ENCODE measurements around the gene CPLX3. TPM values are rescaled to one million over a fixed set of nuclear protein-coding genes. Genes with fewer than 3 reads are reported as not detected.

CPLX3 gene
- total RNA-seq, 1 experiment from 2014 or later = not detected

DNA sequence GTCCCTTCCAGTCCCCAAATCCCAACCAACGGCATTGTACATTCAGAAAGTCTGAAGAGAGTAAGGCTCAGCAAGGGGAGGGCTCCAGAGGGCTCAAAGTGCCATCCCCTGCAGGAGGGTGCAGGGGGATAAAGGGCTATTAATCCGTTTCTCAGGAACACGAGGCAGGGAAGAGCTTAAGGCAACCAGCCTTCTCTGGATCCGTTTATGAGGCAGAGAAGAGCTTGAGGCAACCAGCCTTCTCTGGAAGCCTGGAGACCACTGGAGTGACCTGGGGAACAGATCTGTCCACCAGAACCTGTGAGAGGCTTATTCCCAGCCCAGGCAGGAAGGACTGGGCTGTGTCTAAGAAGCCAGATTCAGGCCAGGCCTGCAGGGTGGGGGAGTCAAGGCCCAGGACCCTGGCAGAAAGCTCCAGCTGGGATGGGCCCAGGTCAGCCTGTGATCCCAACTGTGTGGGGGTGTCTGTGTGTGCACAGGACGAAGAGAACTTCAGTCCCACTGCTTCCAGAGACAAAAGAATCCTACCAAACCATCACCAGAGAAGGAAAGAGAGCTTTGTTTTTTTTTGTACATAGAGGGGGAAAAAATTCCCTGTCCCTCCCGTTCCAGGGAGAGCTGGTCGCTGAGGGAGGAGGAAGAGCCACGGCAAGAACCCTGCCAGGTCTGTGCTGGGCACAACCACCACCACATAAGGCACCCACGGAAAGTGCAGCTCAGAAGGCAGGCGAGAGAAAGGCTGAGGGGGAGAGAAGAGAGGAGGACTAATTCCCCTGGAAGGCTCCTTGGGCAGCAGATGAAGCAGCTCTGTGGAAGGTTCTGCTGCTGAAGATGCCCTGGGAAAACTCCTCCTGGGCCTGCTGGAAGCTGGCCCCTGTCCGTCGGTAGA is 18.1 kb downstream of the CPLX3 start:
- DNase-seq (ENCODE audit: low spot score) = no peak

DNA sequence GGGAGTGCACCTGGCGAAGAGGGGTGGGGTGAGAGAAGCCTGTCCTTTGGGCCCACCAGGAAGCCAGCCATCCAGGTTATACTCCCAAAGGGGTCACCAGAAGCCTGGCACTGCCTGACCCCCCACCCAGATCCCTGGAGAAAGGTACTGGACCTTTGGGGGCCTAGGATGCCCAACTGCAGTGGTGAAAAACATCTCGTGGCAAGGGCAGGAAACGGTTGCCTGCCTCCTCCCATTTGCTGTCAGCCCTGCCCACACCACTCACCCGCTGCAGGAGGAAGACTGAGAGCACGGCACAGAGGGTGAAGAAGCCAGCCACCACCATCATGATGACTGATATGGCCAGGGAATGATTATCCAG is 18.8 kb downstream of the CPLX3 start:
- no peak for DNase-seq (ENCODE audit: low spot score)

DNA sequence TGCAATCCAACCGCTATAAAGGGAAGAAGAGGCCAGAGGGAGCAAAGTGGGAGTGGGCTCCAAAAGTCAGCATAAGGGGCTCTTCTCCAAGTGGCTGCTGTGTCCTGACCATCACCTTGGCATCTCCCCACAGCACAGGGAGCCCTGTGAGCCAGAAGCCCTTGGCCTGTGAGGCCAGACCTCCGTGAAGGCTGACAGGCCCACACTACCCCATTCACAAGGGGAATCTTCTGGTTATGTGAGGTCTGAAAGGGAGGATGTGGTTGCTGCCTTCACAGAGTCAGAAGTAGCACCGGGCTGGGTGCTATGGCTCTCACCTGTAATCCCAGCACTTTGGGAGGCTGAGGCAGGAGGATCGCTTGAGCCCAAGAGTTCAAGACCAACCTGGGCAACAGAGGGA is 19.2 kb downstream of the CPLX3 start:
- DNase-seq (ENCODE audit: low spot score) = no peak

DNA sequence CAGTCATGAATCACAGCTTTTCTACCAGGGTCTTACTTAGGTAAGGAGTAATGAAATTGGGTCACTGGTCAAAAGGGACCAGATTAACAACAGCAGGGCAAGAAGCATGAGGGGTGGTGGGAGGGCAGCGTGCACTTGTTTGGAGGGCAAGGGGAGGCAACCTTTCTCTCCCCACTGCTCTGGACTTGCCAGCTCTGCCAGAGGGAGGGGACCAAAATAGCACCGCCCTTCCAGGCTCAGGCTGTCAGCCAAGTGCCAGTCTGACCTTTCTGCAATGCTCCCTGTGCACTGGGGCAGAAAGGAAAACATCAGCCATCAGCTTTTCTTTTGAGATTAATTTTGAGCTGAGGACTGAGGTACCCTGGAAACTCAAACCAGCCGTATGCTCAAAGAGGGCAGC is 21.0 kb downstream of the CPLX3 start:
- no peak for DNase-seq (ENCODE audit: low spot score)

DNA sequence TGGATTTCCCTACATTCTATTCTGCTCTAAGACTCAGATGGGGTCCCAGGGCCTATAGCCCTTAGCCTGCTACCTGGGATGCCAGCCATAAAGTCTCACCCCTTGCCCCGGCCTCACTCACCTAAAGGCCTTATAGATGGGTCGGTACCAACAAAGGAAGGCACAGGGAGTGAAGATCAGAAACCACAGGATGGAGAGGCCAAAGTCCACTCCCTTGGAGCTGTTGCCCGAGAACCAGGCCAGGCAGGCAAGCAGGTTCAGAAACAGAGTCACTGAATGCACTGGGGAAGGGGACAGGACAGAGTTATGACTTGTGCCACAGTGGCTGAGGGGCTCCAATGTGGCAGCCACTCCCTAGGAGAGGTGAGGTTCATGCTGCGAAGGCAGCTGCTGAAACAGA is 24.0 kb downstream of the CPLX3 start:
- DNase-seq (ENCODE audit: low spot score) = no peak

DNA sequence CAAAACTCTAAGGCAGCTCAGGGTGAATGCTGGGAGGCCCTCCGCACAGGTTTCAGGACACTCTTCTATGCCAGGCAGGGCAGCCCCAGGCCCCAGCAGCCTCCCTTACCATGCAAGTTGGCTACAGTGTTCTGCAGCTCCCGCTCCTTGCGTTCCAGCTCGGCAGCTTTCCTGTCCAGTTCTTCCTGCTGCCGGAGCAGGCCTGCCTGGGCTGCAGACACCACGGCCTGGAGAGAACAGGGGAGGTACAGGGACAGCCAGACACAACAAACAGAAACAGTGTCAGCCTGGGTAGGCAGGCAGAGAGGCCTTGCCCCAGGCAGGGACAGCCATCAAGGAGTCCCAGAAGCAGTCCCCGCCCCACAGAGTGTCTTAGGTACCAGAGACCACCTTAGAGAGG is 25.5 kb downstream of the CPLX3 start:
- no peak for DNase-seq (ENCODE audit: low spot score)

DNA sequence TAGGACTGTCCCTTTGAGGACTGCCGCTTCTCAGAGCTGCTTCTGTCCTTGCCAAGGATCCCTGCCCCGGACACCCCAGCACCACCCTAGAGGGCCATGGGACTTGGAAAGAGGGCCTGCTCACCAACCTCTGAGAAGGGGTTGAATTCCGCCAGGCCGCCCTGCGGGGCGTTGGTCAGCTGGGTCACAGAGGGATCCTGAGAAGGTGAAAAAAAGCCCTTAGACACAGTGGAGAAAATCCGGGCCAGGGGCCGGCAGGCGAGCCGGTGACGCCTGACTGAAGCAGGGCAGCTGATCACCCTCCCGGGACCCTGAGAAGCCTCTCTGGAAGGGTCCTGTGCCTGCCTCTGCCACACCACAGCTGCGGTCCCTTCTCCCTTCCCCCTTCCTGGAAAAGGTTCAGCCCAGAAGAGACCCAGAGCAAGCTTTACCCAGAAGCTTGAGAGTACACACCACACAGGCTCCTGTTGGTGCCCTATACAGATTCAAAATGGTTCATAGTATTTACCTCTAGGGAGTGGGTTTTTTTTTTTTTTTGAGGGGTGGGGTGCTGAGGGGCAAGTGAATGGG is 28.1 kb downstream of the CPLX3 start:
- no peak for DNase-seq (ENCODE audit: low spot score)

DNA sequence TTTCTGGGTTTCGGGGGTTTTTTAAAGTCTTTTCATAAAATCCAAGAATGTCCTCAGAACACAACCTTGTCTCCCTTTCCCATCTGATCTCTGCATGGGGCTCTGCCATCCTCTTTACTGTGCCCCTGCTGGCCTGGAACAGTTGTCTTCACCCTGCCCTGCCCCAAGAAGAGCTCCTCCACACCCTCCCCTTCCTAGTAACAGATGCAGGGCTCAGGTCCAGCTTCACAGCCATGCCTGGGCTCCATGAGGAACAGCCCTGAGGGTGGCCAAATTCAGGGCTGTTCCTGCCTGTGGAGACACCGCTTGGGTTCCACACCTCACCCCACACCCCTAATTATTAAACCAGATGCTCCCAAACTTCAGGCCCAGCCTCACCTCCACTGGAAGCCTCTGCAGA is 29.4 kb downstream of the CPLX3 start:
- no peak for DNase-seq (ENCODE audit: low spot score)

DNA sequence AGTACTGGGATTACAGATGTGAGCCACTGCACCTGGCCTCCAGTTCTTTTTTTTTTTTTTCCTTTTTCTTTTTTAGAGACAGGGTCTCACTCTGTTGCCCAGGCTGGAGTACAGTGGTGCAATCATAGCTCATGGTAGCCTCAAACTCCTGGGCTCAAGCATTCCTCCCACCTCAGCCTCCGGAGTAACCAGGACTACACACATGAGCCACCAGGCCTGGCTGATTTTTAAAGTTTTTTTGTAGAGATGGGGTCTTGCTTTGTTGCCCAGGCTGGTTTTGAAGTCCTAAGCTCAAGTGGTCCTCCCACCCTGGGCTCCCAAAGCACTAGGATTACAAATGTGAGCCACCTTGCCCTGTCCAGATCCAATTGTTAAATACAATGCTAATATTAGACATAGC is 30.1 kb downstream of the CPLX3 start:
- no peak for DNase-seq (ENCODE audit: low spot score)

DNA sequence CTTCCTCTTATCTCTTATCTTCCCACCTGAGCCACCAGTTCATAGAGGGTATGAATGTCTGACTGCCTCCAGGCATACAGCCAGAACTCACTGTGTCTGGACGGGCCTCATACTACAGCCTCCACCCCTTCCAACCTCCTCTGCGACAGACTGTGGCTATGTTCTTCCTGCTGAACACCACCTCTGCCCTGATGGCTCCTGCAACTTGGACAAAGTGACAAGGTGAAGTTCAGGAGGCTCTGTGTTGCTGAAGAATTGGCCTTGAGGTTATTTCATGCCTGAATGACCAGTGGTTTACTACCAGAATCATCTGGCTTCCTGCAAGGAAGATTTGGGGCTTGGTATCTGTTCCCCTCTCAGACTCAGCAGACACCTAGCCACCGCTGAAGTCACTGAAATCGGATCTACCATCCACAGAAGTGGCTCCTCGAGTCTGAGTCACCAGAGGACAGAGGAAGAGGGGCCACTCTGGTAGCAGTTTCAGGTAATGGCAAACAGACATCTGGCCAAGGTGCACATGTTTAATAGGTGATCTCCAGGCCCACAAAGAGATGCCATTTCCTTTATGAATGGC is 30.7 kb downstream of the CPLX3 start:
- no peak for DNase-seq (ENCODE audit: low spot score)

DNA sequence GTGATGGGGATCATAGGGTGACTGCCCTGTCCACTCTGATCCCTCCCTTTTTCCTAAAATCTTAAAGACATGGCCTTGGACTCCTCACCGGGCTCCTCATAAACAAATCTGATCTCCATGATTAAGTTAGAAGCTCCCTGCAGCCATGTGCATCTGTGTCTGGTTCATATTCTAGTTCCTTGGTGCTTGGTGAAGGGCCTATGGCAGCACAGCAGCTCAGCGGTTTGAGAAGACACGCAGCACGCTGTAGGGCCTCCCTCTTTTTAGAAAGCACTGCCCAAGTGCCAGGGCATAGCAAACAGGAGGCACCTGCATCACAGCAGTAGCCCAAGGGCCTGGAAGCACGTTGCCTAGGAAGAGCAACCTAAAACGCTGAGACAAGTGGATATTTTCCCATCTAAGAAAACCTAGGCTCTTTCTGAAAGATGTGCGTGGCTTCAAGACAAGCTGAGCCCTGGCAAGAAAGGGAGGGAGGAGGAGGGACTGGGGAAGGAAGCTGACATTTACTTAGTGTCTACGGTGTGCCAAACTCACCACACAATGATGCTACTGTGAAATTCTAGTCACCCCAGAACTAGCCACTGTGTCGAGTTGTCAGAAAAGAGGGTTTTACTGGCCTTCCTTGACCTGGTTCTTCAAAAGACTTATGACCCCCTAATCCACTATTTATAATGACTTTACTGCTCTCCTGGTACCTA is 31.4 kb downstream of the CPLX3 start:
- no peak for DNase-seq (ENCODE audit: low spot score)

DNA sequence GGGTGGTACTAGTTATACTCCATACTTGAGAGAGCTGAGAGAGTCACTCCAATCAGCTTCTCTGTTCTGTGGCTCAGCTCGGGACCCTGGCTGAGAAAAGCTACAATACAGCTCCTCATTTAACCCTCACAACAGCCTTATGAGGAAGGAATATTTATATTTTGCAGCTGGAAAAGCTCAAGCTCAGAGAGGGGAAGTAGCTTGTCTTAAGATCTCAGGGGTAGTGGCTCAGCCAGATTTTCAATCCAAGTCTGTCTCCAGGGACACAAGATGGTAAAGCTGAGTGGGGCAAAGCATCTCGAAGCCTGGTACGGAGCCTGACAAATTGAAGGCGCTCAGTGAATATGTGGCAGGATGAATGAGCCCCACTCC is 31.9 kb downstream of the CPLX3 start:
- no peak for DNase-seq (ENCODE audit: low spot score)

DNA sequence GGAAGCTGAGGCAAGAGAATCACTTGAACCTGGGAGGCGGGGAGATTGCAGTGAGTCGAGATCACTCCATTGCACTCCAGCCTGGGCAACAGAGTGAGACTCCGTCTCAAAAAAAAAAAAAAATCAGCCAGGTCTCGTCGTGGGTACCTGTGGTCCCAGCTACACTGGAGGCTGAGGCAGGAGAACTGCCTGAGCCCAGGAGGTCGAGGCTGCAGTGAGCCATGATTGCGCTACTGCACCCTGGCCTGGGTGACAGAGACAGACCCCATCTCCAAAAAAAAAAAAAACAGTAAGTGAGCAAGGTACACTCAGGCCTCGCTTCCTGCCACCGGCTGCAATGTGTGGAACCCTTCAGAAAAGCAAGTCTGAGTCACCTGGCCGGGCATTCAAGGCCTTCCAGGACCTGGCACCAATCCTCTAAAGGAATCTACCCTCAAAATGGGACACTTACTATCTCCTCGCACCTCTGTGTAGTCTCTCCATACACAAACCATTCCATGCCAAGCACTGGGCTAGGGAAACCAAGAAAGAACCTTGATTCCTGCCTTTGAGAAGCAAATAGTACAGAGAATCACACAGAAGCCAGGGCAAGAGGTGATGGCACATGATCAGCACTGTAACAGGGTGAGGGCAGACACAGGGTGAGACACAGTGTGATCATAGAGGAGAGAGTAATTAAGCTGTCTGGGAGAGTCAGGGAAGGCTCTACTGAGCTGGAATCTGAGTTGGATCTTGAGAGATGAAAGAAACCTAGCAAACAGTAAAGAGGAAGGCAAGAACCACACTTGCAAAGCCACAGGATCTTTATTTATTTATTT is 37.0 kb downstream of the CPLX3 start:
- no peak for DNase-seq (ENCODE audit: low spot score)

DNA sequence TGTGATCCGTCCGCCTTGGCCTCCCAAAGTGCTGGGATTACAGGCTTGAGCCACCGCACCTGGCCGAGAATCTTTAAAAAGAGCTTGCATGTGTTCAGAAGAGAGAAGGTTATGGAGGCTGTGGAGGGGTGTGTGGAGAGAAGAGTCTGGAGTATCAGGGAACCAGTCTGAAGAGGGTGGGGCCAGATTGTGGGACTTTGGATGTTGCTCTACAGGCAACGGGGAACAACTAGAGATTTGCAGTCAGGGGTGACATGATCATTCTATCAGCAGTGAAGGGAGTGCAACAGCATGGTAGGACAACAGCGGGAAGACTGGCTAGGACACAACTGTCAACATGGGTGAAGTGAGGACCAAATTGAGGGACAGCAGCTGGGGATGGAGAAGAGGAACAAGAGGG is 37.9 kb downstream of the CPLX3 start:
- DNase-seq (ENCODE audit: low spot score) = no peak

DNA sequence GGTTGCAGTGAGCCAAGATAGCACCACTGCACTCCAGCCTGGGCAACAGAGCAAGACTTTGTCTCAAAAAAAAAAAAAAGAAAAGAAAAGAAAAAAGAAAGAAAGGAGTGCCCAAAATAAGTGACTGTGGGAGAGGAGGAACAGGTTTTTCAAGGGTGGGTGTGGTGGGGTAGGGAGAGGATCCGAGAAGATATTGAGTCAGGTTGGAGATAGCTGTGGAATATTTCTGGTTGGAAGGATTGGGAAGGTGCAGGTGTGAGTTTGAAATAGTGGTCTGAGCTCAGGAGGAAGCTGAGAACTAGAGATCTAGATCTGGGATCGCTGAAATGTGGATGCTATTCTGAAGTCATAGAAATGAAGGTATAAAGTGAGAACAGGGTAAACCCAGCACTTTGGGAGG is 38.9 kb downstream of the CPLX3 start:
- DNase-seq (ENCODE audit: low spot score) = no peak

DNA sequence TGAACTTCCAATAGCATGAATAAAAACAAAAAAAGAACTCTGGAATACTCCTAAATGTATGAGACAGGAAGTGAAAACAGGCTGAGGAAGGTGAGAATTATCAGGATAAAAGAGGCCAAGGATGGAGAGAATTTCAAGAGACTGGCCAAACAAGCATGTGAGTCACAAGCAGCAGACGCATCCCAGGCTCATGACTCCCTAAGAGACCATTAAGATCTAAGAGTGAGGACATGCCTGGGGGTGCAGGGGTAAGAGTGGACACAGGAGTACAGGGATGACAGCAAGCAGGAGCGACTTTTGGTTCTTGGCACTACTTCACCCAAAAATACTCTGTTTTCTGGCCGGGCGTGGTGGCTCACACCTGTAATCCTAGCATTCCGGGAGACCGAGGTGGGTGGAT is 39.7 kb downstream of the CPLX3 start:
- DNase-seq (ENCODE audit: low spot score) = no peak

DNA sequence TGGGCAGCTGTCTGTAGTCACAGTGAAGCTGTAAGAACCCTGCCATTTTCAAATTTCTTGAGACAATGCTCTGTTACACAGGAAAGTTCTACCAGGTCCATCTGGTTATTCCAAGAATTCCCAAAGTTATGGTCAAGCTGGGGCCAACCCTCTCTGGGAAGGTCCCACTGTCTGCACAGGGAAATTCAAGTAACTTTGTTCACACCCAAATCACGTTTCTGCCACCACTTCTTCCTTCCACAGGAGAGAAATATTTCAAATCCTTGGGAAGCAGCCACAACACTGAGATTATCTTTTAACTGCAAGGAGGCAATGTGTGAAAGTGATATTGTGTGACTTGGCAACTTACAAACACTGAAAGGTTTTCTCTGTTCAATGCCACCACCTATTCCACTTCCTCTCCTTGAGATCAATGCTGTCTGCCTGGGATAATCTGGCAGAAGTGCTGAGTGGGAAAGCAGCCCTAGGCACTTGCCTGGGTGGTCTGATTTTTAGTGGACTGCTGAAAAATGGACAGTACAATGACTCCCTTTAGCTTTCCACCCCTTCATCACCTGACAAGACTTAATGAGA is 41.1 kb downstream of the CPLX3 start:
- no peak for DNase-seq (ENCODE audit: low spot score)

DNA sequence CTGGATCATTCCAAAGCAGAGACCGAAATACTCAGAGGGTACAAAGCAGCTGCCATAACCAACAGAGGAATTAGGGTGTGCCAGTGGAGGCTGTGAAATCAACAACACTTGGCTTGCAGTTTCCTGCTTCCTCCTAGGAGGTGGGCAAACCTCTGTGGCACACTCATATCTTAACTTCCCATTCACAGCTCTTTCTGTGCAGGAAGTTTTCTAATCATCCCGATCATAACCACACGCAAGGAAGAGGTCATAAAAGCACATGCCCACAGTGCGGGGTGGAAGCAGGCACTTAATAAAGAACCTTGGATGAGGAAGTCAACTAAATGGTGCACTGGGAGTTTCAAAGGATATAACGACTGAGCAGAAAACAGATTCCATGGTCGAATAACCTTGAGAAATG is 41.6 kb downstream of the CPLX3 start:
- DNase-seq (ENCODE audit: low spot score) = no peak

DNA sequence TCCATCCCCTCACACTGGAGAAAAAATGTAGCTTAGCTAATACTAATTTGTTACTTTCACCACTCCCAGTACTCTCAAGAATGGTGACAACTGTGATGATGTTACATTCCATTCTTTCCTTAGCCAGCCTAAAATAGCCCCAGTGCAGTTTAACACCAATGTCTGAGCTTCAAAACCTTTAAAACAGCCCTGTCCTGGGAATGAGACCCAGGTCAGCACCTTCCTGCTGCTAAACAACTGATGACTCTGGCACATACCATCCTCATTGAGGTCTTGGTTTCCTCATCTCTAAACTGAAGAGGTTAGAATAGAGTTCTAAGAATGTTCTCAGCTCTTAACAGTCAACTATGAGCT is 42.9 kb downstream of the CPLX3 start:
- no peak for DNase-seq (ENCODE audit: low spot score)

DNA sequence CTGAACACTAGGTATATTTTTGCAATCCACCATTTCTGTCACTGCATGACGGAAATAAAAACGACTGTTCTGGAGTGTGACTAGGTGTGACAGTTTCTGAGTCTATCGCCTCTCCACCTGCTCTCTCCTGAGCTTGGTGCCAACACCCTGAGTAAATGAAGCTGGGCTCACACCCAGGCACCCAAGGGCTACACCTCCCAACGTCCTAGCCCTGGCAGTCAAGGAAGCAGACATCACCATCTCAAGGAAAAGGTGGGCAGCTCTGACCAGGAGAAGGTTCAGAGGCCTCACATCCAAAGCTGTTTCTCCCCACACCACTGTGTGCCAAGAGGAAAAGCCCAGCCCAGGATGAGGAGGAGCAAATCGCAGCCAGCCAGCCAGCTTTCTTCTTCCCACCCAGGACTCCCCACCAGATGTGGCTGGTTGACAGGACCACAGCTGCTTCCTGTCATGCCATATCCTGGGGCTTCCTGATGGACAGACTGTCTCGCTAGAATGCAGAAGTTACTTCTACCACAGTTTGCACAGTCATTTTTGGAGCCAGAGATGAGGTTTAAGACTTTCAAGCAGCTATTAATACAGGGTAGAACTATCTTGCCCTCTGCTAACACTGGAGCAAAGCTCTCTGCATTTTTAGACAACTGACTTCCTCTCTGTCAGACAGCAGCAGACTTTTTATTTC is 43.4 kb downstream of the CPLX3 start:
- DNase-seq (ENCODE audit: low spot score) = no peak
